ENCODE measurements around the gene C10orf88.
"Not testable (repeated sequence)": the region's sequence is repeated elsewhere in the genome, so short reads cannot be mapped to it uniquely, and the experiment has no call there.

Gene C10orf88

GRCh38 chr10:122962405-122962804 lies 8.4 kb upstream of the C10orf88 start:
- no peak overlapping the region for H3K4me3 ChIP-seq (ENCODE audit: low read depth, low read length)

GRCh38 chr10:122957474-122957873 lies 3.4 kb upstream of the C10orf88 start:
- H3K4me3 ChIP-seq (ENCODE audit: low read depth, low read length) = no peak overlapping the region

- no peak overlapping the region for H3K4me3 ChIP-seq (ENCODE audit: low read depth, low read length)
Measured at GRCh38 chr10:122955892-122956291, 1.9 kb upstream of the C10orf88 start.

GRCh38 chr10:122954731-122955050 lies 664 bp upstream of the C10orf88 start:
- H3K4me3 ChIP-seq (ENCODE audit: low read depth, low read length) = no peak overlapping the region

- no peak overlapping the region for H3K4me3 ChIP-seq (ENCODE audit: low read depth, low read length)
Measured at GRCh38 chr10:122949296-122949695, 4.7 kb downstream of the C10orf88 start.

- no peak overlapping the region for H3K4me3 ChIP-seq (ENCODE audit: low read depth, low read length)
Measured at GRCh38 chr10:122939856-122940543, 14.0 kb downstream of the C10orf88 start.

- no peak overlapping the region for H3K4me3 ChIP-seq (ENCODE audit: low read depth, low read length)
Measured at GRCh38 chr10:122939133-122939855, 14.7 kb downstream of the C10orf88 start.

- no peak overlapping the region for H3K4me3 ChIP-seq (ENCODE audit: low read depth, low read length)
Measured at GRCh38 chr10:122931088-122931906, 22.7 kb downstream of the C10orf88 start.

- no peak overlapping the region for H3K4me3 ChIP-seq (ENCODE audit: low read depth, low read length)
Measured at GRCh38 chr10:122930140-122930539, 23.9 kb downstream of the C10orf88 start.

- H3K4me3 ChIP-seq (ENCODE audit: low read depth, low read length) = no peak overlapping the region
Measured at GRCh38 chr10:122915700-122916099, 38.3 kb downstream of the C10orf88 start.

GRCh38 chr10:122911889-122912484 lies 42.0 kb downstream of the C10orf88 start:
- no peak overlapping the region for H3K4me3 ChIP-seq (ENCODE audit: low read depth, low read length)

- no peak within 1 kb of the TSS for H3K4me3 ChIP-seq (ENCODE audit: low read depth, low read length)
Measured at GRCh38 chr10:122910310-122910709, 43.7 kb downstream of the C10orf88 start, which contains the start of gene FAM24A. Gene FAM24A (plus strand): TSS chr10:122910610. CDS start chr10:122911635, 1,025 bp downstream.

- not testable (repeated sequence) for H3K4me3 ChIP-seq (ENCODE audit: low read depth, low read length)
Measured at GRCh38 chr10:122903861-122904260, 50.2 kb downstream of the C10orf88 start.

GRCh38 chr10:122894261-122894944 lies 59.6 kb downstream of the C10orf88 start:
- no peak overlapping the region for H3K4me3 ChIP-seq (ENCODE audit: low read depth, low read length)

- H3K4me3 ChIP-seq (ENCODE audit: low read depth, low read length) = no peak overlapping the region
Measured at GRCh38 chr10:122884166-122884565, 69.9 kb downstream of the C10orf88 start.

GRCh38 chr10:122882766-122883165 lies 71.3 kb downstream of the C10orf88 start:
- H3K4me3 ChIP-seq (ENCODE audit: low read depth, low read length) = no peak overlapping the region

All from iPS-11a (cell line).